HepG2 (cell line): Measurements from ENCODE around the gene NUBPL. TPM values are rescaled to one million over a fixed set of nuclear protein-coding genes. Genes with fewer than 3 reads are reported as not detected.

Source experiments
- ELF4 ChIP-seq: sonication (generic); formaldehyde crosslinking; IDR thresholded peaks from 2 replicates; pipeline ENCODE4 v1.5.0; 2020; ENCODE audit warnings: missing genetic modification reagents, mild to moderate bottlenecking, moderate library complexity, borderline replicate concordance
- GABPA ChIP-seq, 2 experiments: IDR thresholded peaks; 2 replicates each; pipeline ENCODE4 v1.6.1; 2011 to 2016; ENCODE audit warnings: low read depth in 2 of 2, low read length in 1 of 2, missing biosample characterization in 1 of 2, missing genetic modification characterization in 1 of 2
- HHEX ChIP-seq: IDR thresholded peaks from 2 replicates; pipeline ENCODE4 v1.6.1; 2016; ENCODE audit warnings: control low read depth
- JUND ChIP-seq: sonication (generic); formaldehyde crosslinking; IDR thresholded peaks from 2 replicates; pipeline ENCODE4 v1.8.0; 2022; ENCODE audit warnings: mild to moderate bottlenecking, missing genetic modification reagents
- KDM5A ChIP-seq: fragments of 200-600 bp; sonication (generic); IDR thresholded peaks from 2 replicates; pipeline ENCODE4 v1.7.0; 2018; ENCODE audit warnings: antibody characterized with exemption, mild to moderate bottlenecking, low read length, borderline replicate concordance
- MIER3 ChIP-seq: IDR thresholded peaks from 2 replicates; pipeline ENCODE4 v1.6.1; 2016; ENCODE audit warnings: missing compliant biosample characterization, borderline replicate concordance
- MXD4 ChIP-seq: IDR thresholded peaks from 2 replicates; pipeline ENCODE4 v1.6.1; 2016; ENCODE audit warnings: mild to moderate bottlenecking, missing biosample characterization, missing genetic modification reagents
- NFATC3 ChIP-seq: sonication (generic); formaldehyde crosslinking; IDR thresholded peaks from 2 replicates; pipeline ENCODE4 v1.5.1; 2020; ENCODE audit warnings: mild to moderate bottlenecking, missing genetic modification reagents
- NFKB2 ChIP-seq: sonication (generic); formaldehyde crosslinking; IDR thresholded peaks from 2 replicates; pipeline ENCODE4 v1.4.0; 2020; ENCODE audit warnings: missing genetic modification reagents, borderline replicate concordance
- PTBP1 ChIP-seq: fragments of 200-400 bp; formaldehyde crosslinking; IDR thresholded peaks from 2 replicates; pipeline ENCODE4 v1.6.1; 2018; ENCODE audit warnings: low read length, low read depth; ENCODE audit not compliant: poor library complexity, severe bottlenecking
- RAD51 ChIP-seq: fragments of 450-650 bp; IDR thresholded peaks from 2 replicates; pipeline ENCODE4 v1.6.1; 2016; ENCODE audit warnings: borderline replicate concordance
- TEAD2 ChIP-seq: sonication (generic); formaldehyde crosslinking; IDR thresholded peaks from 2 replicates; pipeline ENCODE4 v1.9.0; 2021; ENCODE audit warnings: missing genetic modification reagents
- ZNF282 ChIP-seq: fragments of 450-650 bp; IDR thresholded peaks from 2 replicates; pipeline ENCODE4 v1.6.1; 2018; ENCODE audit not compliant: partially characterized antibody
- ZNF34 ChIP-seq: sonication (generic); formaldehyde crosslinking; IDR thresholded peaks from 2 replicates; pipeline ENCODE4 v1.4.0; 2020; ENCODE audit warnings: mild to moderate bottlenecking, missing genetic modification reagents, borderline replicate concordance
- ZNF530 ChIP-seq: sonication (generic); formaldehyde crosslinking; IDR thresholded peaks from 2 replicates; pipeline ENCODE4 v1.5.0; 2020; ENCODE audit warnings: low read depth, mild to moderate bottlenecking, missing genetic modification reagents
- ZNF564 ChIP-seq: sonication (generic); formaldehyde crosslinking; IDR thresholded peaks from 2 replicates; pipeline ENCODE4 v1.8.1; 2023; ENCODE audit warnings: mild to moderate bottlenecking, missing genetic modification reagents
- ZNF644 ChIP-seq: IDR thresholded peaks from 2 replicates; pipeline ENCODE4 v1.6.1; 2016; ENCODE audit warnings: low read depth
- ZNF747 ChIP-seq: sonication (generic); formaldehyde crosslinking; IDR thresholded peaks from 2 replicates; pipeline ENCODE4 v1.8.1; 2023; ENCODE audit warnings: missing genetic modification reagents, mild to moderate bottlenecking, borderline replicate concordance
- ZNF879 ChIP-seq: sonication (generic); formaldehyde crosslinking; IDR thresholded peaks from 2 replicates; pipeline ENCODE4 v1.8.1; 2023; ENCODE audit warnings: missing genetic modification reagents
- ZNF891 ChIP-seq: sonication (generic); formaldehyde crosslinking; IDR thresholded peaks from 2 replicates; pipeline ENCODE4 v1.5.0; 2020; ENCODE audit warnings: mild to moderate bottlenecking, missing genetic modification reagents
- ZSCAN31 ChIP-seq: sonication (generic); formaldehyde crosslinking; IDR thresholded peaks from 2 replicates; pipeline ENCODE4 v1.5.0; 2020; ENCODE audit warnings: low read depth, mild to moderate bottlenecking, missing genetic modification reagents
- polyA plus RNA-seq, 8 experiments: library from polyadenylated mRNA; depleted of rRNA in 3 of 8; stranded (reverse) in 7 of 8; unstranded in 1 of 8; fragments of >200 nt; fragmentation: Illumina TruSeq in 4 of 8; extraction: Trizol in 4 of 8; gene quantifications; 2 replicates each; pipeline versions ENCODE4 v1.2.1 to v1.2.3, GENCODE V29; 2011 to 2016; ENCODE audit warnings: low read depth in 4 of 8, missing spikeins in 1 of 8, mixed read lengths in 1 of 8; ENCODE audit not compliant: insufficient read depth in 1 of 8
- total RNA-seq, 5 experiments: library from RNA; depleted of rRNA; stranded (reverse); fragments of >200 nt; fragmentation: Illumina TruSeq; extraction: Trizol; gene quantifications; 2 replicates each; pipeline ENCODE4 v1.2.3, GENCODE V29; 2016; ENCODE audit warnings: low read depth in 1 of 5
- TF ChIP-seq, protein P1 (sequence below): sonication (generic); formaldehyde crosslinking; IDR thresholded peaks from 2 replicates; pipeline ENCODE4 v1.4.0; 2020; ENCODE audit warnings: missing genetic modification reagents
- TF ChIP-seq, protein P2 (sequence below): sonication (generic); formaldehyde crosslinking; IDR thresholded peaks from 2 replicates; pipeline ENCODE4 v1.5.1; 2020; ENCODE audit warnings: missing genetic modification reagents, mild to moderate bottlenecking, borderline replicate concordance
- TF ChIP-seq, protein P3 (sequence below): sonication (generic); formaldehyde crosslinking; IDR thresholded peaks from 2 replicates; pipeline ENCODE4 v1.4.0; 2020; ENCODE audit warnings: mild to moderate bottlenecking, missing genetic modification reagents
- TF ChIP-seq, protein P4 (sequence below): sonication (generic); formaldehyde crosslinking; IDR thresholded peaks from 2 replicates; pipeline ENCODE4 v1.4.0; 2020; ENCODE audit warnings: mild to moderate bottlenecking, missing genetic modification reagents
- TF ChIP-seq, protein P5 (sequence below): sonication (generic); formaldehyde crosslinking; IDR thresholded peaks from 2 replicates; pipeline ENCODE4 v1.9.0; 2021; ENCODE audit warnings: missing genetic modification reagents, borderline replicate concordance

The NUBPL gene
- total and polyA plus RNA-seq, 2 of the 13 experiments (the other 11 are each of a cell fraction or from before 2014, with no cell fraction given): 21.3 to 44.1 TPM

DNA sequence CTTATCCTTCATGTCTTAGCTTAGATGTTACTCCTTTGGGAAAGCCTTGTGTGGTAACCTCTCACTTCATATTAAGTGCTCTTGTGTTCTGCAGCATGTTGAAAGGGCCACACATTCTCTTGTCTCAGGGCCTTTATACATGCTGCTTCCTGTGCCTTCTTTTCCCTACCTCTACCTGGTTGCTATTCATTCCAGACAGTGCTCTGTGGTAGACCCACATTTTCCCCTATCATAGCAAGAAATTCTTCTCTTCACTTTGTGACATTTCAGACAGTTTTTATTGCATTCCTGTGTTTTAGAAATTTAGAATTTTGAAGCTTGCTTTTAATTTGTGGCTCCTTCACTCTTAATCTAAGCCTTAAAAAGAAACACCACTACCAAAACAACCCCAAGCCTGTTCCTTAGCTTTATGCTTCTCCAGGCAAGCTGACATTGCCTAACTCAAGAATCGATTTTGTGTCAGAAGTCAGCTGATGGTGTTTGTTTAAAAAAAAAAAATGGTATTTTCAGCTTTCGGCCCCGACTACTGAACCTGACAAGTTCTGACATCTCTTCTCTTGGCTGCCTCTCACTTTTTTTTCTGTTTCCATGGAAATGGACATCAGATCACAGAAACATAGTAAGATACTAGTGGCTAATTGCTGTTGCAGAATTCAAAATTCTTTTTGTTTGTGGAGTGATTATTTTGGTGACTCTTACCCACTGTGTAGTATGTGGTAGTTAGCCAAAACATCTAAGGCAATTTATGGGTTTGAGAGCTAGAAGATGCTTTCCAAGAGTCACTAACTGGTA is 156.3 kb downstream of the NUBPL start (continued):
- TF ChIP-seq ZNF34 (CRISPR knock-in tag): no peak
- TF ChIP-seq MXD4 (CRISPR knock-in tag): peak; percentile 83
- TF ChIP-seq ZNF530 (CRISPR knock-in tag): no peak
- no peak for TF ChIP-seq ELF4
- TF ChIP-seq, protein P1, sequence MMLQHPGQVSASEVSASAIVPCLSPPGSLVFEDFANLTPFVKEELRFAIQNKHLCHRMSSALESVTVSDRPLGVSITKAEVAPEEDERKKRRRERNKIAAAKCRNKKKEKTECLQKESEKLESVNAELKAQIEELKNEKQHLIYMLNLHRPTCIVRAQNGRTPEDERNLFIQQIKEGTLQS (CRISPR knock-in tag): no peak
- peak; percentile 98 for TF ChIP-seq MIER3
- TF ChIP-seq ZNF879 (CRISPR knock-in tag): no peak; the same call in 1 of the 2 replicates
- no peak for TF ChIP-seq TEAD2 (CRISPR knock-in tag)
- no peak for TF ChIP-seq RAD51
- no peak for TF ChIP-seq ZNF891 (CRISPR knock-in tag)
- TF ChIP-seq, protein P2, sequence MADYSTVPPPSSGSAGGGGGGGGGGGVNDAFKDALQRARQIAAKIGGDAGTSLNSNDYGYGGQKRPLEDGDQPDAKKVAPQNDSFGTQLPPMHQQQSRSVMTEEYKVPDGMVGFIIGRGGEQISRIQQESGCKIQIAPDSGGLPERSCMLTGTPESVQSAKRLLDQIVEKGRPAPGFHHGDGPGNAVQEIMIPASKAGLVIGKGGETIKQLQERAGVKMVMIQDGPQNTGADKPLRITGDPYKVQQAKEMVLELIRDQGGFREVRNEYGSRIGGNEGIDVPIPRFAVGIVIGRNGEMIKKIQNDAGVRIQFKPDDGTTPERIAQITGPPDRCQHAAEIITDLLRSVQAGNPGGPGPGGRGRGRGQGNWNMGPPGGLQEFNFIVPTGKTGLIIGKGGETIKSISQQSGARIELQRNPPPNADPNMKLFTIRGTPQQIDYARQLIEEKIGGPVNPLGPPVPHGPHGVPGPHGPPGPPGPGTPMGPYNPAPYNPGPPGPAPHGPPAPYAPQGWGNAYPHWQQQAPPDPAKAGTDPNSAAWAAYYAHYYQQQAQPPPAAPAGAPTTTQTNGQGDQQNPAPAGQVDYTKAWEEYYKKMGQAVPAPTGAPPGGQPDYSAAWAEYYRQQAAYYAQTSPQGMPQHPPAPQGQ: 0 out of 2 replicates have a peak, but pooled peaks have one; percentile 91
- 0 out of 2 replicates have a peak, but pooled peaks have one; percentile 41 for TF ChIP-seq ZSCAN31 (CRISPR knock-in tag)
- 0 out of 2 replicates have a peak, but pooled peaks have one; percentile 46 for TF ChIP-seq JUND (CRISPR knock-in tag)
- TF ChIP-seq ZNF644 (CRISPR knock-in tag): peak; percentile 98
- TF ChIP-seq, protein P3, sequence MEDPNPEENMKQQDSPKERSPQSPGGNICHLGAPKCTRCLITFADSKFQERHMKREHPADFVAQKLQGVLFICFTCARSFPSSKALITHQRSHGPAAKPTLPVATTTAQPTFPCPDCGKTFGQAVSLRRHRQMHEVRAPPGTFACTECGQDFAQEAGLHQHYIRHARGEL: no peak
- TF ChIP-seq GABPA (IDR thresholded peaks at IDR 0.05; ENCODE audit: low read depth, low read length): no peak
- peak; percentile 56 for TF ChIP-seq GABPA (CRISPR knock-in tag; IDR thresholded peaks at IDR 0.05; ENCODE audit: low read depth)
- no peak for TF ChIP-seq ZNF282
- TF ChIP-seq ZNF564: peak; percentile 73; the same call in 1 of the 2 replicates
- TF ChIP-seq, protein P4, sequence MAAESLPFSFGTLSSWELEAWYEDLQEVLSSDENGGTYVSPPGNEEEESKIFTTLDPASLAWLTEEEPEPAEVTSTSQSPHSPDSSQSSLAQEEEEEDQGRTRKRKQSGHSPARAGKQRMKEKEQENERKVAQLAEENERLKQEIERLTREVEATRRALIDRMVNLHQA: 0 out of 2 replicates have a peak, but pooled peaks have one; percentile 75
- TF ChIP-seq ZNF747 (CRISPR knock-in tag): peak; percentile 63; the same call in 1 of the 2 replicates
- TF ChIP-seq PTBP1: no peak
- no peak for TF ChIP-seq NFATC3 (CRISPR knock-in tag)
- TF ChIP-seq, protein P5, sequence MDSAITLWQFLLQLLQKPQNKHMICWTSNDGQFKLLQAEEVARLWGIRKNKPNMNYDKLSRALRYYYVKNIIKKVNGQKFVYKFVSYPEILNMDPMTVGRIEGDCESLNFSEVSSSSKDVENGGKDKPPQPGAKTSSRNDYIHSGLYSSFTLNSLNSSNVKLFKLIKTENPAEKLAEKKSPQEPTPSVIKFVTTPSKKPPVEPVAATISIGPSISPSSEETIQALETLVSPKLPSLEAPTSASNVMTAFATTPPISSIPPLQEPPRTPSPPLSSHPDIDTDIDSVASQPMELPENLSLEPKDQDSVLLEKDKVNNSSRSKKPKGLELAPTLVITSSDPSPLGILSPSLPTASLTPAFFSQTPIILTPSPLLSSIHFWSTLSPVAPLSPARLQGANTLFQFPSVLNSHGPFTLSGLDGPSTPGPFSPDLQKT (CRISPR knock-in tag): no peak
- peak; percentile 66; the same call in 1 of the 2 replicates for TF ChIP-seq HHEX (CRISPR knock-in tag)
- TF ChIP-seq KDM5A: no peak
- TF ChIP-seq NFKB2 (CRISPR knock-in tag): no peak
